SH-SY5Y (cell line): ENCODE measurements around the gene ADARB1.

Source experiments
- GATA2 ChIP-seq: IDR thresholded peaks from 2 replicates; pipeline ENCODE4 v1.6.1; 2011; ENCODE audit warnings: mild to moderate bottlenecking, low read depth, low read length
- GATA3 ChIP-seq: IDR thresholded peaks from 2 replicates; pipeline ENCODE4 v1.6.1; 2011; ENCODE audit warnings: low read depth, mild to moderate bottlenecking, low read length, moderate library complexity

DNA sequence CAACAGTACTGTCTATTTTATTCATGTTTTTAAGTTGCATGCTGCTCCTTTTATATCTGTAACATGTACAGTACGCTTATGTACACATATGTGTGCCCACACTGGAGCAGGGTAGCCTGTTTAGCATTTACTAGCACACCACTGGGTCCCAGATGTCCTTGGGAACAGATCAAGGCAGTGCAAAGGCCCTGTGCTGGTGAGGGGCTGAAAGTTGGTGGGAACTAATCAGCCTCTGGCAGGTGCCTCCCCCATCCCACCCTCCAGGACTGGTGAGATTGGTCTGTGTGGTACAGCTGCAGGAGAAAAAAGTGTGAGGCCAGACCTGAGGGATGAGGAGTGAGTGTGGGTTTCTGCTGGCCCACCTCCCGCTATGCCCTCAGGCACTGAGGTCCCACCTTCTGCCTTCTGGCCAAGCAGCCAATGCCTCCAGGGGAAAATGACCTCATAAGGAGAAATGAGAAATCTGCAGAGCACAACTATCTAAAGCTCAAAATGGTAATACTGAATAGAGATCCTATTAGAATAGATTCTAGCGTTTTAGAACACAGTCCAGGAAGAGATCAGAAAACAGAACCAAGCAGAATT is 154.4 kb downstream of the ADARB1 start:
- TF ChIP-seq GATA3 (no peak), GATA2 (no peak)
